HG02870 (cell line): ENCODE results near the gene FGF1.

Experiments
- ATAC-seq: cut with Tn5 transposase; IDR thresholded peaks from one replicate; pipeline ENCODE4 v1.9.1; 2021; ENCODE audit warnings: mild to moderate bottlenecking, moderate library complexity; ENCODE audit not compliant: unreplicated experiment

Gene FGF1

GRCh38 chr5:142697356-142698255 is 11.7 kb upstream of the FGF1 start:
- no peak for ATAC-seq

- no peak for ATAC-seq
Measured at GRCh38 chr5:142696379-142696778, 10.5 kb upstream of the FGF1 start.

GRCh38 chr5:142694092-142694856 is 8.4 kb upstream of the FGF1 start:
- ATAC-seq, result no peak

GRCh38 chr5:142692321-142692894 is 6.5 kb upstream of the FGF1 start:
- no peak for ATAC-seq

GRCh38 chr5:142690667-142691066 is 4.8 kb upstream of the FGF1 start:
- ATAC-seq, result no peak

- ATAC-seq, result no peak
Measured at GRCh38 chr5:142689081-142689480, 3.2 kb upstream of the FGF1 start.

- no peak for ATAC-seq
Measured at GRCh38 chr5:142688281-142688989, 2.5 kb upstream of the FGF1 start.

GRCh38 chr5:142686968-142687367 is 1.1 kb upstream of the FGF1 start:
- ATAC-seq, result no peak

GRCh38 chr5:142686210-142686734 is 382 bp upstream of the FGF1 start:
- no peak for ATAC-seq

- ATAC-seq, result no peak
Measured at GRCh38 chr5:142684508-142685041, 1.3 kb downstream of the FGF1 start.

- no peak for ATAC-seq
Measured at GRCh38 chr5:142683881-142684505, 1.9 kb downstream of the FGF1 start.

GRCh38 chr5:142683116-142683515 is 2.8 kb downstream of the FGF1 start:
- no peak for ATAC-seq

GRCh38 chr5:142680605-142681259 is 5.2 kb downstream of the FGF1 start:
- no peak for ATAC-seq

- no peak for ATAC-seq
Measured at GRCh38 chr5:142679744-142680143, 6.1 kb downstream of the FGF1 start.

GRCh38 chr5:142678529-142678928 is 7.4 kb downstream of the FGF1 start:
- no peak for ATAC-seq

GRCh38 chr5:142677198-142677597 is 8.7 kb downstream of the FGF1 start:
- ATAC-seq, result no peak

- ATAC-seq, result no peak
Measured at GRCh38 chr5:142676318-142676717, 9.6 kb downstream of the FGF1 start.

GRCh38 chr5:142674531-142675469 is 11.1 kb downstream of the FGF1 start:
- no peak for ATAC-seq
